Pancreas (tissue), 10 donors: Measurements from ENCODE around the gene KAZN. TPM values are rescaled to one million over a fixed set of nuclear protein-coding genes. Genes with fewer than 3 reads are reported as not detected.

Experiments
- ATAC-seq, 4 donors: fragments of 200-7000 bp; cut with Tn5 transposase; one replicate each; pipeline versions ENCODE4 v1.8.0 to v1.9.1; 2020; ENCODE audit warnings: mild to moderate bottlenecking in 4 of 4, moderate library complexity in 4 of 4
- DNase-seq, 6 donors: peaks; one replicate each; pipeline ENCODE4 v3.0.0-alpha.2; 2020
- FAIRE-seq: peaks from 2 replicates; lab custom pipeline; 2012; peaks lifted over from hg19 to GRCh38; lab: Jason Lieb, UNC
- H3K27ac ChIP-seq, 4 donors: fragments of 200-600 bp; sonication (generic); 1 replicate in 3 of 4; 2 replicates in 1 of 4; pipeline versions ENCODE4 v1.5.0 to v1.8.0; 2020
- H3K27me3 ChIP-seq, 4 donors: fragments of 200-600 bp; one replicate each; pipeline ENCODE4 v1.8.0; 2021
- H3K36me3 ChIP-seq, 3 donors: fragments of 200-600 bp; sonication (generic) in 1 of 3; one replicate each; pipeline versions ENCODE4 v1.5.0 to v1.8.0; 2020 to 2021
- H3K4me1 ChIP-seq, 3 donors: fragments of 200-600 bp; one replicate each; pipeline ENCODE4 v1.8.0; 2021
- H3K4me3 ChIP-seq, 4 donors: fragments of 200-600 bp; sonication (generic) in 2 of 4; one replicate each; pipeline versions ENCODE4 v1.5.0 to v1.8.0; 2020 to 2021
- H3K9me3 ChIP-seq, 4 donors: fragments of 200-600 bp; one replicate each; pipeline ENCODE4 v1.8.0; 2021
- CTCF ChIP-seq, 4 donors: fragments of 200-600 bp; sonication (generic) in 3 of 4; IDR thresholded peaks; one replicate each; pipeline versions ENCODE4 v1.5.0 to v1.8.0; 2021; ENCODE audit warnings: antibody characterized with exemption in 4 of 4
- WGBS, 2 donors: extraction: QIAGEN DNeasy Blood & Tissue Kit; methylation state at CpG; one replicate each; pipeline ENCODE4 v1.1.7; 2013; 5-methylcytosine and 5-hydroxymethylcytosine counted together
- intact Hi-C, 3 donors: fragments of 100-400 bp; cut with DNase I; formaldehyde crosslinking; loops; one replicate each; pipeline versions ENCODE4 v1.11.1 to v1.14.2; 2022
- polyA plus RNA-seq, 2 donors: library from polyadenylated mRNA; stranded (reverse); fragments of 200-250 nt; gene quantifications; one replicate each; pipeline ENCODE4 v1.2.3, GENCODE V29; 2013
- total RNA-seq, 6 donors: library from RNA; stranded (reverse); fragmentation: NEBNext Ultra II Directional in 4 of 6; extraction: Animal tissue kit (Norgen Biotek cat#: 25700) in 4 of 6; gene quantifications; one replicate each; pipeline versions ENCODE4 v1.2.1 to v1.2.4, GENCODE V29; 2021 to 2023
- donor health status: healthy with polysubstance abuse.
- donor health status: DM: no; HTN: no; CAD: no; lungs with moderate emphysema.
- donor health status: DM: no; HTN: no; CAD: no.
- donor health status: control.
- donor health status: control.
- donor health status: Bipolar disorder and iron deficiency.
- donor health status: DM: yes; HTN: yes; CAD: no.
- donor health status: DM: no; HTN: no; CAD: no.
- donor health status: DM: no; HTN: no; CAD: no.
- donor health status: DM: yes; HTN: yes; CAD: no.

KAZN gene
- total and polyA plus RNA-seq, 8 donors: 2.4 to 6.0 (median 4.1) TPM

GRCh38 chr1:15099441-15100120 lies 501.1 kb downstream of the KAZN start:
- H3K36me3 ChIP-seq: no peaks in the 10 kb centered on the region
- H3K4me3 ChIP-seq: no peak overlapping the region
- H3K4me1 ChIP-seq: peaks cover 0 to 4% (median 0%) of the 10 kb centered on the region in 3 donors
- DNase-seq: peak in 1 of 6 donors; percentile 35
- intact Hi-C loops: no loop called here
- H3K9me3 ChIP-seq: no peaks in the 10 kb centered on the region
- 36 to 40% methylated on average over 15 of the region's 15 CpGs for WGBS, 2 donors
- H3K27ac ChIP-seq: no peak overlapping the region
- FAIRE-seq: no peak
- H3K27me3 ChIP-seq: no peaks in the 10 kb centered on the region
- ATAC-seq: no peak
- no peak for TF ChIP-seq CTCF (IDR thresholded peaks at IDR 0.05)

GRCh38 chr1:15100121-15100879 lies 501.8 kb downstream of the KAZN start:
- no peak for FAIRE-seq
- peak in 4 of 6 donors; percentile 46 to 84 (median 70) for DNase-seq
- H3K4me1 ChIP-seq: peaks cover 0 to 4% (median 0%) of the 10 kb centered on the region in 3 donors
- WGBS, 2 donors: 10 to 12% methylated on average over 16 of the region's 16 CpGs
- intact Hi-C loops: no loop called here
- H3K27ac ChIP-seq: no peak overlapping the region
- peak; percentile 78 to 91 (median 88) for ATAC-seq
- H3K36me3 ChIP-seq: no peaks in the 10 kb centered on the region
- no peaks in the 10 kb centered on the region for H3K9me3 ChIP-seq
- H3K4me3 ChIP-seq: no peak overlapping the region
- peak; percentile 88 to 96 (median 92) for TF ChIP-seq CTCF (IDR thresholded peaks at IDR 0.05)
- H3K27me3 ChIP-seq: no peaks in the 10 kb centered on the region

- TF ChIP-seq CTCF (IDR thresholded peaks at IDR 0.05): no peak
- intact Hi-C loops: no loop called here
- ATAC-seq: peak in 3 of 4 donors; percentile 3 to 21 (median 7)
- H3K9me3 ChIP-seq: no peaks in the 10 kb centered on the region
- no peak overlapping the region for H3K4me3 ChIP-seq
- 31 to 46% methylated on average over 21 of the region's 21 CpGs for WGBS, 2 donors
- DNase-seq: no peak
- H3K4me1 ChIP-seq: peaks cover 0 to 4% (median 0%) of the 10 kb centered on the region in 3 donors
- no peaks in the 10 kb centered on the region for H3K27me3 ChIP-seq
- no peak overlapping the region for H3K27ac ChIP-seq
- no peaks in the 10 kb centered on the region for H3K36me3 ChIP-seq
- FAIRE-seq: no peak
These were observed 502.6 kb downstream of the KAZN start for GRCh38 chr1:15100880-15101760.

- intact Hi-C loops: no loop called here
- no peak for FAIRE-seq
- H3K36me3 ChIP-seq: no peaks in the 10 kb centered on the region
- 47 to 51% methylated on average over 4 of the region's 4 CpGs for WGBS, 2 donors
- H3K9me3 ChIP-seq: no peaks in the 10 kb centered on the region
- no peak for DNase-seq
- H3K27ac ChIP-seq: no peak overlapping the region
- H3K27me3 ChIP-seq: no peaks in the 10 kb centered on the region
- no peak for TF ChIP-seq CTCF (IDR thresholded peaks at IDR 0.05)
- H3K4me1 ChIP-seq: peaks cover 0 to 4% (median 0%) of the 10 kb centered on the region in 3 donors
- no peak overlapping the region for H3K4me3 ChIP-seq
- no peak for ATAC-seq
These were observed 503.3 kb downstream of the KAZN start for GRCh38 chr1:15101801-15102200.
